ENCODE data around the gene BSCL2. TPM values are rescaled to one million over a fixed set of nuclear protein-coding genes. Genes with fewer than 3 reads are reported as not detected.

The BSCL2 gene
- total RNA-seq, 1 experiment from 2014 or later: 77.4 TPM

GRCh38 chr11:62677714-62678113 lies 29.5 kb downstream of the BSCL2 start:
- H3K27ac Mint-ChIP-seq: peak overlapping the region; percentile 22 to 72 (median 37); a peak in 4 of 7 replicates
- no peak overlapping the region for H3K4ac ChIP-seq (ENCODE audit: low read depth, low read length)
- no peaks in the 10 kb centered on the region for H3K4me1 ChIP-seq (ENCODE audit: insufficient read depth, low read length)
- no peaks in the 10 kb centered on the region for H3K79me2 ChIP-seq (ENCODE audit: insufficient read depth, low read length)
- peaks cover 17 to 24% of the 10 kb centered on the region in 2 experiments for H3K4me1 Mint-ChIP-seq
- H4K91ac ChIP-seq (ENCODE audit: insufficient read length, low read depth, low read length): no peak overlapping the region
- no peak overlapping the region for H3K14ac ChIP-seq (ENCODE audit: insufficient read depth, low read length)
- no peak overlapping the region for H3T11ph ChIP-seq (ENCODE audit: low read length)
- H3K18ac ChIP-seq (ENCODE audit: insufficient read length, low read depth, low read length): no peak overlapping the region
- H3K9me3 ChIP-seq (ENCODE audit: control insufficient read depth, low read depth, low read length): no peaks in the 10 kb centered on the region
- no CpG with 5 or more reads among the region's 15 CpGs for WGBS (ENCODE audit: extremely low coverage, insufficient read length, low lambda C conversion rate)
- no peak overlapping the region for H2BK120ac ChIP-seq (ENCODE audit: low read depth, low read length, poor library complexity, severe bottlenecking)
- H3K23ac ChIP-seq (ENCODE audit: insufficient read length, low read depth, low read length): no peak overlapping the region
- no peaks in the 10 kb centered on the region for H3K79me1 ChIP-seq (ENCODE audit: insufficient read depth, low read depth, low read length, poor library complexity, severe bottlenecking)
- no peak overlapping the region for H3K56ac ChIP-seq (ENCODE audit: insufficient read length, low read depth, low read length)
- no peak overlapping the region for H3K9ac ChIP-seq (ENCODE audit: extremely low read depth, insufficient read length, low read length)
- H3K27ac ChIP-seq (ENCODE audit: insufficient read length, low read depth, low read length): no peak overlapping the region
- peak overlapping the region; percentile 85 to 92 for H3K4me3 Mint-ChIP-seq
- H2AK5ac ChIP-seq (ENCODE audit: insufficient read length, low read length): no peak overlapping the region
- H4K5ac ChIP-seq (ENCODE audit: insufficient read length, low read depth, low read length): no peak overlapping the region
- H2BK20ac ChIP-seq (ENCODE audit: low read depth, low read length, poor library complexity, severe bottlenecking): no peak overlapping the region
- no peak for DNase-seq
- no peak overlapping the region for H2BK5ac ChIP-seq (ENCODE audit: insufficient read length, low read length)
- peak overlapping the region; percentile 79 for H3K4me2 ChIP-seq (ENCODE audit: insufficient read depth, insufficient read length, low read length)
- H2AFZ ChIP-seq (ENCODE audit: low read length): no peak overlapping the region
- H4K20me1 ChIP-seq (ENCODE audit: control insufficient read depth, insufficient read depth, insufficient read length): no peaks in the 10 kb centered on the region
- no peak overlapping the region for H4K8ac ChIP-seq (replicated peaks; ENCODE audit: insufficient read length, low read depth, low read length)
- TF ChIP-seq CTCF (conservative IDR thresholded peaks at IDR 0.05): no peak
- H3K23me2 ChIP-seq (ENCODE audit: insufficient read length, low read depth, low read length, poor library complexity, severe bottlenecking): peaks cover 8% of the 10 kb centered on the region
- H2BK12ac ChIP-seq (ENCODE audit: insufficient read length, low read depth, low read length): no peak overlapping the region
- H3K9me3 Mint-ChIP-seq: 0 out of 5 replicates have a peak, but pooled peaks cover 0 to 2% of the 10 kb centered on the region in 2 experiments
- H3K36me3 Mint-ChIP-seq (ENCODE audit: insufficient read depth in 1 of 3, low read depth in 3 of 3): peaks cover 17 to 46% (median 44%) of the 10 kb centered on the region in 3 experiments; a peak in 6 of 7 replicates
- H3K27me3 ChIP-seq (ENCODE audit: insufficient read depth, low read length): no peaks in the 10 kb centered on the region
- no peak overlapping the region for H2BK15ac ChIP-seq (ENCODE audit: low read depth, low read length)
- H3K27me3 Mint-ChIP-seq (ENCODE audit: low read depth): no peaks in the 10 kb centered on the region
